Stimulated activated CD8-positive, alpha-beta memory T cell treated with anti-CD3 and anti-CD28 coated beads, Interleukin-12 subunit alpha, Interleukin-12 subunit beta, amount 100 ng/mL, for 4 hours (primary cell): ENCODE results near the gene ERICH6B.
"Not testable (repeated sequence)": the region's sequence is repeated elsewhere in the genome, so short reads cannot be mapped to it uniquely, and the experiment has no call there.

Experiments used
- DNase-seq: peaks from one replicate; pipeline ENCODE4 v3.0.0-alpha.2; 2020; ENCODE audit warnings: low read depth

Gene ERICH6B

GRCh38 chr13:45615501-45616101 lies at the start of gene ERICH6B:
ERICH6B (minus strand) TSS chr13:45615739; CDS start chr13:45597005, 18,734 bp downstream.
- no peak for DNase-seq

- not testable (repeated sequence) for DNase-seq
Measured at GRCh38 chr13:45662903-45663302, 47.4 kb upstream of the ERICH6B start.

GRCh38 chr13:45662162-45662561 lies 46.6 kb upstream of the ERICH6B start:
- DNase-seq, result no peak

GRCh38 chr13:45660458-45660857 lies 44.9 kb upstream of the ERICH6B start:
- DNase-seq, result not testable (repeated sequence)

- no peak for DNase-seq
Measured at GRCh38 chr13:45659536-45659935, 44.0 kb upstream of the ERICH6B start.

GRCh38 chr13:45658586-45659235 lies 43.2 kb upstream of the ERICH6B start:
- no peak for DNase-seq

GRCh38 chr13:45654633-45655349 lies 39.3 kb upstream of the ERICH6B start:
- DNase-seq, result no peak

GRCh38 chr13:45645263-45645662 lies 29.7 kb upstream of the ERICH6B start:
- not testable (repeated sequence) for DNase-seq

- not testable (repeated sequence) for DNase-seq
Measured at GRCh38 chr13:45642159-45642558, 26.6 kb upstream of the ERICH6B start.

GRCh38 chr13:45635291-45635690 lies 19.8 kb upstream of the ERICH6B start:
- DNase-seq, result not testable (repeated sequence)

- no peak for DNase-seq
Measured at GRCh38 chr13:45630791-45631190, 15.3 kb upstream of the ERICH6B start.

GRCh38 chr13:45629940-45630339 lies 14.4 kb upstream of the ERICH6B start:
- no peak for DNase-seq

GRCh38 chr13:45628094-45628493 lies 12.6 kb upstream of the ERICH6B start:
- no peak for DNase-seq

- no peak for DNase-seq
Measured at GRCh38 chr13:45627656-45628055, 12.1 kb upstream of the ERICH6B start.

- DNase-seq, result no peak
Measured at GRCh38 chr13:45626731-45627374, 11.3 kb upstream of the ERICH6B start.

- DNase-seq, result no peak
Measured at GRCh38 chr13:45623516-45624090, 8.1 kb upstream of the ERICH6B start.

GRCh38 chr13:45621950-45622349 lies 6.4 kb upstream of the ERICH6B start:
- DNase-seq, result no peak

- DNase-seq, result no peak
Measured at GRCh38 chr13:45607931-45608330, 7.6 kb downstream of the ERICH6B start.

- DNase-seq, result no peak
Measured at GRCh38 chr13:45604892-45605291, 10.6 kb downstream of the ERICH6B start.

GRCh38 chr13:45603338-45603737 lies 12.2 kb downstream of the ERICH6B start:
- no peak for DNase-seq

- no peak for DNase-seq
Measured at GRCh38 chr13:45602183-45603170, 13.1 kb downstream of the ERICH6B start.
